Measurements from ENCODE around the gene RFPL3.

DNA sequence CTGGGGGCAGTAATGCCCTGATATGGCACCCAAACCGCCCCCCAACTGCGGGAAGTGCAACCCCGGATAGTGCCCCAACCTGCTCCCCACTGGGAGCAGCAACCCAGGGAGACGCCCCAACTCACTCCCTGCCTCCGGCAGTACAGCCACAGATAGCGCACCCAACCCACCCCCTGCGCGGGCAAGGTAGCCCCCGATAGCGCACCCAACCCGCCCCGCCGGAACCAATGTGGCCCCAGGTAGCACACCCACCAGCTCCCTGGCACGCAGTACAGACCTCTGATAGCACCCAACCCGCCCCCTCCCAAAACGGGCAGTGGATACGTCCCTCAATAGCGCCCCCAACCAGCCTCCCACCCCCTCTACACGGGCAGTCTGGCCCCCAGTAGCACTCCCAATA lies 3.8 kb upstream of the RFPL3 start:
- TF ChIP-seq EZH2 (IDR thresholded peaks at IDR 0.05) (no peak), POLR2AphosphoS5 (IDR thresholded peaks at IDR 0.05; ENCODE audit: borderline replicate concordance, low read depth, low read length) (no peak), FOXP2 (optimal IDR thresholded peaks at IDR 0.05; ENCODE audit: control extremely low read depth, extremely low read length, insufficient read depth) (no peak)
